B cell (primary cell): ENCODE data around the gene FUBP3. TPM values are rescaled to one million over a fixed set of nuclear protein-coding genes. Genes with fewer than 3 reads are reported as not detected.

Experiments
- ATAC-seq: fragments of 200-7000 bp; cut with Tn5 transposase; one replicate; pipeline ENCODE4 v1.10.0; 2021; ENCODE audit warnings: low read depth, mild to moderate bottlenecking, moderate number of reproducible peaks, moderate library complexity
- CTCF ChIA-PET: fragments of 350-600 bp; sonication (Branson Sonifier 250); formaldehyde crosslinking; loops from one replicate; lab custom pipeline; 2021; ENCODE audit warnings: antibody characterized with exemption, inconsistent platforms; lab: Charles Lee
- POLR2A ChIA-PET: fragments of 350-600 bp; sonication (Branson Sonifier 250); formaldehyde crosslinking; loops from one replicate; lab custom pipeline; 2021; ENCODE audit warnings: antibody characterized with exemption; lab: Charles Lee
- DNase-seq: peaks from one replicate; pipeline ENCODE4 v3.0.0; 2013
- H2AFZ ChIP-seq: 2 replicates; pipeline ENCODE4 v1.6.1; 2012; ENCODE audit warnings: mild to moderate bottlenecking, low read depth, low read length; ENCODE audit not compliant: insufficient read depth, poor library complexity, severe bottlenecking
- H3K27ac ChIP-seq, 2 donors: 1 replicate in 1 of 2; 2 replicates in 1 of 2; pipeline ENCODE4 v1.5.1; 2012 to 2013; ENCODE audit warnings: low read length in 2 of 2, mild to moderate bottlenecking in 2 of 2, moderate library complexity in 1 of 2
- H3K27me3 ChIP-seq, 4 experiments: fragments of 200-600 bp in 1 of 4; sonication (generic) in 1 of 4; replicated peaks in 1 of 4; 1 replicate in 2 of 4; 2 replicates in 2 of 4; pipeline versions ENCODE4 v1.6.1 to v1.7.0; 2013 to 2016; ENCODE audit warnings: low read length in 3 of 4, mild to moderate bottlenecking in 2 of 4, mixed read lengths in 1 of 4, moderate library complexity in 1 of 4; ENCODE audit not compliant: insufficient read depth in 4 of 4, control insufficient read depth in 3 of 4; ENCODE audit errors: control extremely low read depth in 1 of 4
- H3K36me3 ChIP-seq, 2 experiments: replicated peaks in 1 of 2; 1 replicate in 1 of 2; 2 replicates in 1 of 2; pipeline versions ENCODE4 v1.6.1 to v1.7.1; 2013; ENCODE audit warnings: low read length in 1 of 2; ENCODE audit not compliant: insufficient read depth in 2 of 2, control insufficient read depth in 1 of 2; ENCODE audit errors: control extremely low read depth in 1 of 2, extremely low read depth in 1 of 2
- H3K4me1 ChIP-seq, 2 donors: fragments of 200-600 bp in 1 of 2; sonication (generic) in 1 of 2; 1 replicate in 1 of 2; 2 replicates in 1 of 2; pipeline versions ENCODE4 v1.5.1 to v1.6.1; 2013 to 2017; ENCODE audit warnings: low read length in 2 of 2; ENCODE audit not compliant: control insufficient read depth in 2 of 2, insufficient read depth in 2 of 2
- H3K4me2 ChIP-seq: replicated peaks from 2 replicates; pipeline ENCODE3; 2012; ENCODE audit warnings: mild to moderate bottlenecking, low read depth, low read length; ENCODE audit not compliant: poor library complexity, severe bottlenecking
- H3K4me3 ChIP-seq, 5 experiments: fragments of 200-600 bp in 1 of 5; sonication (generic) in 1 of 5; 1 replicate in 3 of 5; 2 replicates in 2 of 5; pipeline versions ENCODE4 v1.5.1 to v1.7.0; 2011 to 2016; ENCODE audit warnings: low read length in 4 of 5, mild to moderate bottlenecking in 4 of 5, low read depth in 2 of 5, control low read depth in 1 of 5, moderate library complexity in 1 of 5; ENCODE audit not compliant: insufficient read depth in 1 of 5; ENCODE audit errors: control extremely low read depth in 1 of 5, extremely low read depth in 1 of 5
- H3K79me2 ChIP-seq: fragments of 200-600 bp; sonication (generic); one replicate; pipeline ENCODE4 v1.6.0; 2016; ENCODE audit warnings: low read length; ENCODE audit not compliant: control insufficient read depth, insufficient read depth
- H3K9ac ChIP-seq: fragments of 200-600 bp; sonication (generic); 2 replicates; pipeline ENCODE4 v1.6.1; 2017; ENCODE audit warnings: mild to moderate bottlenecking, low read length, moderate library complexity
- H3K9me3 ChIP-seq, 3 donors: one replicate each; pipeline versions ENCODE4 v1.6.1 to v1.7.1; 2013; ENCODE audit warnings: low read length in 2 of 3; ENCODE audit not compliant: control insufficient read depth in 2 of 3, insufficient read depth in 1 of 3; ENCODE audit errors: control extremely low read depth in 1 of 3
- H4K20me1 ChIP-seq: 2 replicates; pipeline ENCODE4 v1.6.0; 2012; ENCODE audit warnings: mild to moderate bottlenecking, low read length; ENCODE audit not compliant: insufficient read depth, control insufficient read depth, poor library complexity, severe bottlenecking
- H3K27ac Mint-ChIP-seq: one replicate; pipeline ENCODE4 v1.8.0; 2021; ENCODE audit warnings: mixed read lengths
- H3K27me3 Mint-ChIP-seq: one replicate; pipeline ENCODE4 v1.8.0; 2021; ENCODE audit warnings: mixed read lengths
- H3K4me1 Mint-ChIP-seq: one replicate; pipeline ENCODE4 v1.8.0; 2021; ENCODE audit warnings: mixed read lengths
- H3K4me3 Mint-ChIP-seq: one replicate; pipeline ENCODE4 v1.8.0; 2021; ENCODE audit warnings: mixed read lengths
- H3K9me3 Mint-ChIP-seq: one replicate; pipeline ENCODE4 v1.8.0; 2022; ENCODE audit warnings: mixed read lengths; ENCODE audit not compliant: insufficient read depth
- CTCF ChIP-seq: fragments of 200-600 bp; IDR thresholded peaks from one replicate; pipeline ENCODE4 v1.8.0; 2022; ENCODE audit warnings: antibody characterized with exemption, mild to moderate bottlenecking
- EZH2 ChIP-seq: IDR thresholded peaks from 2 replicates; pipeline ENCODE4 v1.6.1; 2012; ENCODE audit warnings: borderline replicate concordance, low read depth, mild to moderate bottlenecking, moderate library complexity, low read length; ENCODE audit not compliant: insufficient read depth, poor library complexity, severe bottlenecking
- WGBS: methylation state at CpG from one replicate; pipeline ENCODE4 v1.1.5; 2013; ENCODE audit warnings: missing lambda C conversion rate; ENCODE audit not compliant: insufficient coverage; 5-methylcytosine and 5-hydroxymethylcytosine counted together
- intact Hi-C: fragments of 100-400 bp; cut with micrococcal nuclease; formaldehyde crosslinking; loops from one replicate; pipeline ENCODE4 v1.10.0; 2022
- polyA plus RNA-seq: library from polyadenylated mRNA; depleted of rRNA; stranded (reverse); fragments of >200 nt; gene quantifications from 2 replicates; pipeline ENCODE4 v1.2.3, GENCODE V29; 2012
- total RNA-seq, 2 donors: library from RNA; stranded (reverse); fragments of 120-200 nt in 1 of 2; gene quantifications; 1 replicate in 1 of 2; 2 replicates in 1 of 2; pipeline versions ENCODE4 v1.2.3 to v1.2.4, GENCODE V29; 2013 to 2022

FUBP3 gene
- total and polyA plus RNA-seq, 2 donors (not counting 1 experiment from before 2014, with no cell fraction given): 45.7 to 79.4 TPM

GRCh38 chr9:130664251-130665028, 85.1 kb downstream of the FUBP3 start, which contains the start of gene PRDM12:
PRDM12 (plus strand) TSS chr9:130664594; CDS start chr9:130664654, 60 bp downstream.
- Histone ChIP-seq H3K4me3 (peak within 1 kb of the TSS in 1 of 5 experiments; percentile 8), H3K4me2 (peak within 1 kb of the TSS; percentile 74), H3K9ac (peak within 1 kb of the TSS; percentile 26), H4K20me1 (no peaks in the 10 kb centered on the region), H3K27me3 (peaks cover 0 to 87% (median 49%) of the 10 kb centered on the region in 4 experiments), H3K79me2 (no peaks in the 10 kb centered on the region), H3K36me3 (no peaks in the 10 kb centered on the region), H2AFZ (peak within 1 kb of the TSS; percentile 56), H3K9me3 (peaks cover 0 to 30% (median 0%) of the 10 kb centered on the region in 3 donors), H3K27ac (no peak within 1 kb of the TSS), H3K4me1 (peaks cover 62 to 67% of the 10 kb centered on the region in 2 donors)
- CTCF ChIA-PET: interaction anchor here (1.0 kb wide), 1 partner anchor 18 kb away, joined by 3 read pairs; no protein-coding TSS in a partner anchor
- no peak for ATAC-seq
- H3K27me3 Mint-ChIP-seq: peaks cover 51% of the 10 kb centered on the region
- no peak within 1 kb of the TSS for H3K27ac Mint-ChIP-seq
- DNase-seq: peak; percentile 44
- H3K9me3 Mint-ChIP-seq: no peaks in the 10 kb centered on the region
- peaks cover 27% of the 10 kb centered on the region for H3K4me1 Mint-ChIP-seq
- TF ChIP-seq EZH2 (peak; percentile 60), CTCF (no peak)
- peak within 1 kb of the TSS; percentile 75 for H3K4me3 Mint-ChIP-seq
- POLR2A ChIA-PET: no interaction called here
- WGBS: 10% methylated on average over 60 of the region's 76 CpGs
- intact Hi-C loops: no loop called here

GRCh38 chr9:130665029-130665430, 85.7 kb downstream of the FUBP3 start:
- CTCF ChIA-PET: interaction anchor here (1.0 to 1.1 kb wide), 2 partner anchors 17 to 18 kb away, joined by 3 read pairs; no protein-coding TSS in a partner anchor

More at GRCh38 chr9:130665029-130665430, 85.7 kb downstream of the FUBP3 start:
- POLR2A ChIA-PET: no interaction called here
- Mint-ChIP-seq H3K27ac (no peak overlapping the region), H3K9me3 (no peaks in the 10 kb centered on the region), H3K4me3 (peak overlapping the region; percentile 75), H3K27me3 (peaks cover 53% of the 10 kb centered on the region), H3K4me1 (peaks cover 27% of the 10 kb centered on the region)
- WGBS: 6% methylated on average over 9 of the region's 26 CpGs
- Histone ChIP-seq H3K9me3 (peaks cover 0 to 30% (median 0%) of the 10 kb centered on the region in 3 donors), H3K36me3 (no peaks in the 10 kb centered on the region), H3K4me3 (no peak overlapping the region), H3K9ac (no peak overlapping the region), H3K79me2 (no peaks in the 10 kb centered on the region), H2AFZ (peak overlapping the region; percentile 6), H3K27ac (no peak overlapping the region), H4K20me1 (no peaks in the 10 kb centered on the region), H3K27me3 (peaks cover 0 to 82% (median 48%) of the 10 kb centered on the region in 4 experiments), H3K4me2 (peak overlapping the region; percentile 74), H3K4me1 (peaks cover 60 to 62% of the 10 kb centered on the region in 2 donors)
- no peak for ATAC-seq
- DNase-seq: no peak
- TF ChIP-seq EZH2 (no peak), CTCF (no peak)
- intact Hi-C loops: no loop called here
